NCI-H2227 (cell line): Measurements from ENCODE around the gene ZNF576.
"Not testable (repeated sequence)": the region's sequence is repeated elsewhere in the genome, so short reads cannot be mapped to it uniquely, and the experiment has no call there.

ENCODE experiments used
- DNase-seq: peaks from one replicate; lab custom pipeline; 2025; ENCODE audit not compliant: unreplicated experiment; lab: John Stamatoyannopoulos, UW

The ZNF576 gene

DNA sequence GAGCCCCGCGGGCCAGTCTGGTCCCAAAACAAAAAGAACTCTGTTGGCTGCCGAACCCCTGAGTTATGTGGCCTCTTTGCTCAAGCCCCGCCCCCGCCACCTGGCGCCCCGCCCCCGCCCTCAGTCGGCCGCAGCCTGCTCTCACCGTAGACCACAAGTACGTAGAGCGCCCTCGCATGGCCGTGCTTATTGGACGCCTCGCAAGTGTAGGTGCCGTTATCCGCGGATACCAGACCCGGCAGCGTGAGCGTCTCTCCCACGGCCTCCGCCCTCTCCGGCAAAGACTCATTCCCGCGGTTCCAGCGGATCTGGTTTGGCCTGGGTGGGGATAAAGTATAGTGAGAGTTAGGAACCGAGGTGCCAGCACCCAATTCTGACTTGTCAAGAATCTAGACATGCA lies 28.5 kb downstream of the ZNF576 start:
- DNase-seq, result no peak

DNA sequence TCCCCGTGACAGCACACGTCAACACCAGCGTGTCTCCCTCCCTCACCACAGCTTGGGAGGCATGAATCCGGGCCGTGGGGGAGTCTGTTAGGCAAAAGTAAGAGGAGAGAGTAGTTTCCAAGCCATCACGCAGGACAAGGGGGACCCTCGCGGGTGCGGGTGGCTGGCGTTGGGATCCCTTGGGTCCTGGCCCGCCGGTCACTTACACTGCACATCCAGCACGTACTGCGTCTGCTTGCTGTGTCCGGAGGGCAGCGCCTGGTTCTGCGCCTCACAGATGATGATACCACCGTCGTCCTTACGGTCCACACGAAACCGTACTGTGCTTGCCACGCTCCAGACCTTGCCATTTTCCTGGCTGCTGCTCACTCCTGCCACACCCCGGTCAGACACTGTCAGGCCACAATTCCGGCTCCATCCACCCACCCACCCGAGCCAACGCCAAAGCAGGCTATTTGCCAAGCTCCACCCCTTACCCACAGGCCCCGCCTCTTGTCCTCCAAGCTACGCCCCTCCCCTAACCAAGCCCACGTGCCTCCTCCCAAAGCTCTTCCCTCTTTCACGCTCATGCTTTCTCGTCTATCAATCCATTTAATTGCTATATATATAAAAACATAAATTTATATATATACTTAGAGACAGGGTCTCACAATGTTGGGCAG lies 29.7 kb downstream of the ZNF576 start:
- DNase-seq, result no peak

DNA sequence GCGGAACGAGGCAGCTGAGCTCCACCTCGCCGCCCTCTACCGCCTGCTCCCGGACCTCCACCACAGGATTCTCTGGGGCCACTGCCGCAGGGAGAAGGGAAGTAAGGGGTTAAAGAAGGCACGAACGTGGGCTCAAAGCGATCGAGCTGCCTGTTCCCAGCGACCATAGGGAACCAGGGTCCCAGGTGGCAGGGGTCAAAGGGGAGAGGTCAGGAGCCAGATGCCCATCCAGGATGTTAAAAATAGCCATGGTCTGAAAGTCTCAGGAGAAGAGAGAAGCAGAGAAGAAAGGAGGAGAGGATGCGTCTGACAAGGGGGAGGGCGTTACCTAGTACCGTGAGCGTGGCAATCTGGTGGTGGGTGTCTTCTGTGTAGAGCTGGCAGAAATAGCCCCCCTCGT lies 30.4 kb downstream of the ZNF576 start:
- no peak for DNase-seq

DNA sequence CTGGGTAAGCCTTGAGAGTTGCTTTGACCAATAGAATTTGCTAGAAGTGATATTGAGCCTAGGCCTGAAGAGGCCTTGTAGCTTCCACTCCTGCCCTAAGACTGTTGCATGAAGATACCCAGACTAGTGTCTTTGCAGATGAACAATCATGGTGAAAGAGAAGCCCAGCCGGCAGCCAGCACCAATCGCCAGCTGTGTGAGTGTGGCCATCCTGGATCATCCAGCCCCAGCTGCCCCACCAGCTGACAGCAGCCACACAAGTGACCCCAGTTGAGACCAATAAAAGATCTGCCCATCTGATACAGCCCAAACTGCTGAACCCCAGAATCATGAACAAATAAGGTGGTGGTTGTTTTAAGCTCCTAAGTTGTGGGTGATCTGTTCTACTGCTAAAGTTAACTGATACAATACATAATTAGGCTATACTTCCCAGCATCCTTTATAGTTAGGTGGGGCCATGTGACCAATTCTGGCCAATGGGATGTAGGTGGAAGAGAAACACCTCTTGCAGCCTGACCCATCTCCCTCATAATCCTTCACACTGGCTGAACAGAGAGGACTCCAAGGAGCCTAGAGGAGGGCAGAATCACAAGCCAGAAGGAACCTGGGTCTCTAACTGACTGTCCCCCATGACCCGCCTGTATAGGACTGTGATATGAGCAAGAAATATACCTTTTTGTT lies 32.4 kb downstream of the ZNF576 start:
- DNase-seq, result no peak

DNA sequence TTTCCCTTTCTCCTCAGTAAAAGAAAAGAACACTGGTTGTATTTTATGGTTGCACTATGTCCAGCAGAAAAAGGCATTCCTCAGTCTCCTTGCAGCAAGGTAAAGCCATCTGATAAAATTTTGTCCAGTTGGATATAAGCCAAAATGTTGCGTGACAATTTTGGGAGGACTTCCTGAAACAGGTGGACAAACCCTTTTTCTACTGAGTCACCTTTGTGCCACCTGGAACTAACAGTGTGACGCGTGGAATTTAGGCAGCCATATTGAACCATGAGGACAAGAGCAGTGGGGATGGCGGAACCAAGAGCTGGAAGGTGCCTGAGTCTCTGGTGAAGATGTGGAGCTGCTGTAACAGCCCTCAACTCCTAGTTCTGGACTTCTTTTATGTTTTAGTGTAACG lies 35.1 kb downstream of the ZNF576 start:
- DNase-seq, result no peak

DNA sequence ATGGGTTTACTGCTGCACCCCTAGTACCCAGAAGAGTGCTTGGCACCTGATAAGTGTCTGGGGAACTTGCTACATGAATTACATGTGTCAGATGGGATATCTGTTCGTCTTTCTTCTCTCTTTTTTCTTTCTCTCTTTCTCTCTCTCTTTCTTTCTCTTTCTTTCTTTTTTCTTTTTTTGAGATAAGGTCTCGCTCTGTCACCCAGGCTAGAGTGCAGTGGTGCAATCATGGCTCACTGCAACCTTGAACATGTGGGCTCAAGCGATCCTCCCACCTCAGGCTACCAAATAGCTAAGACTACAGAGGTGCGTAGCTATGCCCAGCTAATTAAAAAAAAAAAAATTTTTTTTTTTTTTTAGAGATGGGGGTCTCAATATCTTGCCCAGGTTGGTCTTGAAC lies 37.1 kb downstream of the ZNF576 start:
- no peak for DNase-seq

DNA sequence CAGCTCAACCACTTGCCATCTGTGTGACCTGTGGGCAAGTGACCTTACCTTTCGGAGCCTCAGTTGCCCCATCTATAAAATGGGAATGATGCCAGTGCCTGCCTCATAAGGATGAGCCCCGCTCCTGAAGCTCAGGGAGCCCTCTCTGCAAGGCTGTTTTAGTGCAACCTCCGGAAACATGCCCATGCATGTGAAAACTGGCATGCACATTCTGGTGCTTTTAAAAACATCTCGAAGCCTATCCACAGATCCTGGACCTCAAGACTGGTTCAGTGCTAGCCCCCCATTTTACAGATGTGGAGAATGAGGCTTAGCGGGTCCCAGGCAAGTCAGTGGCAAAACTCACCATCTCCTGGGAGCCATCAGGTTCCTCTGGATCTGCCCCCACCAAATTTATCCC lies 37.7 kb downstream of the ZNF576 start:
- no peak for DNase-seq

DNA sequence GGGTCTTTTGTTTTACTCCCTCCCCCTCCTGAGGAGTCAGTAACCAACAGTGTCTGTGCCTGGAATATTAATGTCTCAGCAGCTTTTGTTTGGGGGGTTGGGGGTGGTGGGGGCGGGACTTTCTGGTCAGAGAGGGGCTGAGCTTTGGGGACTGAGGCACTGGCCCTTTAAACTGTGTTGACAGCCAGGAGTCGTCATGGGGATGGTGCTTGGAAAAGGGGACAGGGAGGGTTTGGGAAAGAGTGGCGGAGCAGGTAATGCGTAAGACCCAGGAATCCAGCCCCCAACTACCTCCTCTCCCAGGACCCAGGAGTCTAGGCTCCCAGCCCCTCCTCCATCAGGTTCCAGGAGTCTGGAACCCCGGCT lies 38.1 kb downstream of the ZNF576 start:
- DNase-seq, result no peak

DNA sequence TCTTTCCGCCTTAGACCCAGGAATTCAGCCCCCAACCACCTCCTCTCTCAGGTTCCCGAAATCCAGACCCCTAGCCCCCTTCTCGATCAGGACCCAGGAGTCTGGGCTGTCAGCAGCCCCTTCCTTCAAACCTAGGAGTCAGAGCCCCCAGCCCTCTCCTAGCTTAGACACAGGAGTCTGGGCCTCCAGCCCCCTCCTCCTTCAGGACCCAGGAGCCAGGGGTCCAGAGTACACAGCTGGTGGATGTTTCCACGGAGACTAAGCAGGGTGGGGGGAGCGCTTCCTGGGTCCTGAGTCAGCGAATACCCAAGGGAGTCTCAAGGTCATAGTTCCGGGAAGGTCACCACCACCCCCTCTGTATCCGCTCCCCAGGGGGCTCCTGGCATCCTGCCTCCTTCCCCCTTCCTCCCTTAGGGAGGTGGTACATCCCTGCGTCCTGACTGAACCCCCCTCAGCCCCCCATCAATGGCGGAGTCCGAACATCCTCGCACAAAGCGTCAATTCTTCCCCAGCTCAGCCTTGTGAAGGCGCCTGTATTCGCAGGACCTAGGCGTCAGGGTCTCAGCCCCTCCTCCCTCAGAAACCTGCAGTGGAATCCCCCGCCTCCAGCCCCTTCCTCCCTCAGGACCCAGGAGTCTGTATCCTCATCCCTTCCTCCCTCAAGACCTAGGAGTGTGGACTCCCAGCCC lies 38.6 kb downstream of the ZNF576 start:
- peak; percentile 39 for DNase-seq

DNA sequence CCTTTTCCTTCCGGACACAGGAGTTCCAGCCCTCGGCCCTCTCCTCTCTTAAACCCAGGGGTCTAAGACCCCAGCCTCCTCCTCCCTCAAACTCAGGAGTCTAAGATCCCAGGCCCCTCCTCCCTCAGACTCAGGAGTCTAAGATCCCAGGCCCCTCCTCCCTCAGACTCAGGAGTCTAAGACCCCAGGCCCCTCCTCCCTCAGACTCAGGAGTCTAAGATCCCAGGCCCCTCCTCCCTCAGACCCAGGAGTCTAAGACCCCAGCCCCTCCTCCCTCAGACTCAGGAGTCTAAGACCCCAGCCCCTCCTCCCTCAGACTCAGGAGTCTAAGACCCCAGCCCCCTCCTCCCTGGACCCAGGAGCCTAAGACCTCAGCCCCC lies 39.2 kb downstream of the ZNF576 start:
- DNase-seq, result not testable (repeated sequence)

DNA sequence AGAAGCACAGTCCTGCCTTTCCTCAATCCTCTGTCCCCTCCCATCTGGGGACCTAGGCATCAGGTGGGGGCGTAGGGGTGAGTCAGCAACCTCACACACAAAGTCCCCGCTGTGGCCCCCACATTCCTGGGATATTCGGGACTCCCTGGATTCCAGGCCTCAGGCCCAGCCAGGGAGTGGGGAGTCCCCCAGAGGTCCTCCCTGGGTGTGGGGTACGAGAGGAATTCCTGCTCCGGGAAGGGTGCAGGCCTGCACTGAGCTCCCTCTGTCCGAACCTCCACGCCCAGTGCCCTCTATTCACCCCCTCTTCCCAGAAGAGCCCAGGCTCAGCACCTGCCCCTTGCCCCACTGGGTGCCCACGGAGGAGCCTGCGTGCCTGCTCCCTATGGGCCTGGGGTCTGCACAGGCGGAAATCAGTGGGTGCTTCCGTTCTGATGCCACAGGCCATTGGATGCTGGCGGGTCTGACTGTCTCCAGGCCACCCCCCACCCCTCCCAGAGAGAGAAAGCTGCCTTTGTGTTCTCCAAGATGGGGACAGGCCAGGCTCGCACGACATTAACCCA lies 39.8 kb downstream of the ZNF576 start:
- DNase-seq, result no peak

DNA sequence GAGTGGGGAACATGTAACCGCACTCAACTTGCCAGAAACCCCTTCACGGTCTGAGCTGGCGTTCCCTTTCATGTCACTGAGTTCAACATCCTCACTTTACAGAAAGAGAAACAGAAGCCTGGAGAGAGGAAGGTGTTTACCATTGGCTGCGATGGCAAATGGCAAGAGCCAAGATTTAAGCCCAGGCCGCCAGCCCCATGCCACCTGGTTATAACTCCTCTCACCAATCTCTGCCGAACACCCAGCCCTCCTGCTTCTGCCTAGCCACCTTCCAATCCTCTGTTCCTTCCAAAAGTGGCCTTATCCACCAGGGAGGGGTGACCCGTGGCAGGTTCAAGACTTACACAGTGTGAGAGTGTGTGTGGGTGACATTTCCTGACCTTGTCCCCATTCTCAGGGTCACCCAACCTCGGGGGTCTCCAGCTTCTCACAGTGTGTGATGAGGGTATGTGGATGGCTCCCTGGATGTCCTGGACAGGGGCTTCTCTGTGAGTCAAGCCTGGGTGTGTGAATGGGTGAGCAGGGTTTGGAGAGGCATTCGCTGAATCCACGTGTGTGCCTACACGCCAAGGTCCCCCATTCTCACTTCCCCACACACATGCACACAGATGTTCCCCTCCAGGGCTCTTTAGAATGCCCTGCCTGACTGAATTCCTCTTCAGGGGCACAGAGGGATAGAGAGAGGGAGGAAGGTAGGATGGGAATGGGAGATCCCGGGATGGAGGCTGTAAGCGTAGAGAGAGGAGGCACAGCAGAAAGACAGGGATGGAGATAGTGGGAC lies 42.0 kb downstream of the ZNF576 start:
- DNase-seq, result no peak

DNA sequence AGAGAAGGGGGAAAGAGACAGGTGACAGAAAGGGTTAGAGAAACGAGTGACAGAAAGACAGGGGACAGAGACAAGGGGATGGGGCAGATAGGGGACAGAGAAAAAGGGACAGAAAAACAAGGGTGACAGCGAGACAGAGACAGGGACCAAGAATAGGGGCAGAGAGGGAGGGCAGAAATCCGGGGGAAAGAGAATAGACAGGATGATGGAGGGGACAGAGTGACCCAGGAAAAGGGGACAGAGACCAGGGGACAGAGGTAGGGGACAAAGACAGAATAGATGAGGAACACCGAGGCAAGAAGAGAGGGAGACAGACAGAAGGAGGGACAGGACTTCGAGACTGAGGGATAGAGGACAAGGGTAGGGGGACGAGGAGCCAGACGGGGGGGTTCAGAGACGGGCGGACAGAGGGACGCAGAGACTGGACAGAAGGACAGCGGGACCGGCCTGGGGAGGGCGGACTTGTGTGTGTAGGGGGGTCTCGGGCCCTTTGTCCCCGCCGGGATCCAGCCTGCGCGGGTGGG lies 42.7 kb downstream of the ZNF576 start:
- no peak for DNase-seq

DNA sequence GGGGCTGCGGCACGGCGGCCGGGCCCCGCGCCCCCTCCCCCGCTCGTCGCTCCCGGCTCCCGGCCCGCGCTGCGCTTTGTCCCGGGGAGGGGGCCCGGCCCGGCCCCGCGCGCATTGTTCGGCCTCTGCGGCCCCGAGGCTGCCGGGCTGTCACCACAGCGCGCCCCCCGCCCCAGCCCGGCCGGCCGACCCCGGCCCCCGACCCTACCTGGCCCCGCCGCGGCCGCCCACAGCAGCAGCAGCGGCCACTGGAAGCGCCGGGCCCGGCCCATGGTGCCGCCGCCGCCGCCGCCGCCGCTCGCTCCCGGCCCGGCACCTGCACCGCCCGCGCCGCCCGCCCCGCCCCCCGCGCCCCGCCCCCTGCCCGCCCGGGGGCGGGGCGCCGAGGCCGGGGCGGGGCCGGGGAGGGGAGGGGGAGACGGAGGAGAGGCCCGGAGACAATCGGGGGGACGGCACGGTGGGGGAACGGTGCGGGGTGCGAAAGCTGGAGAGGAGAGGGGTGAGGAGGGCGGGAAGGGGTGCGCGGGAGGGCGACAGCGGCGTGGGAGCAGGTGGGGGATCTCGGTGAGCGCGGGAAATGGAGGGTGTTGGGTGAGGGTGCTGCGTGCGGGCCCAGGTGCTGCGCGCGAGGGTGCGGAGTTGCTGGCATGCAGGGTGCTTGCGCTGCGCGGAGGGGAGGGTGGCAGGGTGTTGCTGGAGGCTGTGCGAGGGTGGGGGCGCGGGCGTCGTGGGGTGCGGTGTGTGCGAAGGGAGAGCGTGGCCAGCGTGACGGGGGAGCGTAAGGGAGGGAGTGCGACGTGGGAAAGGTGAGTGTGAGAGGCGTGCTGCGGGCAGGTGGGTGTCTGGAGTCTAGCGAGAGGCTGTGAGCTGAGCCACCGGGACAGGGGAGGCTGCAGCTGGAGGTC lies 43.4 kb downstream of the ZNF576 start, which contains the start of gene CADM4:
Gene CADM4, minus strand, starts transcription at position 332 of the 905 bp plus-strand sequence. Its CDS starts 60 bp downstream, at position 272.
- DNase-seq, result peak; percentile 20

DNA sequence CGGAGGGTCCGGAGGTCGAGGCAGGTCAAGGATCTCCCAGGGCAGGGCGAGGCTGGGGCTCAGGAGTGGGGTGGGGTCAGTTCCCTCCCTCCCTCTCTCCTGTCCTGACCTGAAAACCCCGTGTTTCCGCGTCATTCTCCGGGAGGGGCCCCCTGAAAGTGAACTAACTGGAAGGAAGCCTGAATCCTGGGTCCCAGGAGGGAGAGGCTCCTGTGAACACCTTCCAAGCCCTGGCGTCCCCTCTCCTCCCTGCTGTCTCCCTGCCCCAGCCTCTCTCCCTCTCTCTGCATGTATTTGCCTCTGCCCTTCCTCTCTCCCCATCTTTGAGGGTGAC lies 44.0 kb downstream of the ZNF576 start:
- DNase-seq, result no peak

DNA sequence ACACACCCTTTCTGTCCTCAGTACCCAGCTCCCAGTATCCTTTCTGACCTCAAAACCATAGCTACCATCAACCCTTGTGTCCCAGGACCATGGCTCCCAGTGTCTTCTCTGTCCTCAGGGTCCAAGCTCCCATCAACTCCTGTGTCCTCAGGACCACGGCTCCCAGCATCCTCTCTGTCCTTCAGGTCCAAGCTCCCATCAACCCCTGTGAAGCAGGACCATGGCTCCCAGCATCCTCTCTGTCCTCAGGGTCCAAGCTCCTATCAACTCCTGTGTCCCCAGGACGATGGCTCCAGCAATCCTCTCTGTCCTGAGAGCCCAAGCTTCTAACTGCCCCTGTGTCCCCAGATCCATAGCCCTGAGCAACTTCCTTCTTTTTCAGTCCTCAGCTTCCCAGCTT lies 44.9 kb downstream of the ZNF576 start:
- no peak for DNase-seq

DNA sequence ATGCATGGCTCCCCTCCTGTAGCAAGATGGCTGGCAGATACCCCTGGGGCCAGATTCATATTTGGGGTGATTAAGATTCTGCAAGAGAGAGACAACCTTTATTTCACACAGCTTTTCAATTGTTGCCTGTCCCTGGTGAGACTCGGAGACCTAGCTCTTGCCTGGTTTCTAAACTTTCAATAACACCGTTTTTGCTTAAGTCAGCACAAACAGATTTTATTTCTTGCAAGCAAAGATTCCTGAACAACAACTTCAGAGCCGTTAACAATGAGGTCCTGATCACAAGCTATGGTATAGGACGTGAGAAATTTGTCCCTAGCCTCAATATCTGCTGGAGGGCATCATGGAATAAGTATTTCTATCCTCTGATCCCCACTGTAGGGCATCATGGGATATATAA lies 46.1 kb downstream of the ZNF576 start:
- DNase-seq, result no peak

DNA sequence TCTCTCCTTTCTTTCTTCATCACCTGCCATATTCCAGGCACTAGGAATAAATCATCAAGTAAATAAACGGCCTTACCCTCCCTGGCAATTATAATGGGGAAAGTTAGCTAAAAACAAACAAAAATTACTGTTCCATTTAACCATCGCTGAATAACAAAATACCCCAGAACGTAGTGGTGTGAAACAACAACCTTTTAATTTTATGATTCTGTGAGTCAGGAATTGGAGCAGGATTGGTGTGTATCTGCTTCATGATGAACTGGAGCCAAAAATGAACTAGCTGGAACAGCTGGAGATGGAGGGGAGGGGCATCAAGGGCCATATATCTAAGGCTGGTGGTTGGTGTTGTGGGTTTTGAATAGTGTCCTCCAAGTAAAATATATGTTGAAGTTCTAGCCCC lies 46.9 kb downstream of the ZNF576 start:
- DNase-seq, result no peak

DNA sequence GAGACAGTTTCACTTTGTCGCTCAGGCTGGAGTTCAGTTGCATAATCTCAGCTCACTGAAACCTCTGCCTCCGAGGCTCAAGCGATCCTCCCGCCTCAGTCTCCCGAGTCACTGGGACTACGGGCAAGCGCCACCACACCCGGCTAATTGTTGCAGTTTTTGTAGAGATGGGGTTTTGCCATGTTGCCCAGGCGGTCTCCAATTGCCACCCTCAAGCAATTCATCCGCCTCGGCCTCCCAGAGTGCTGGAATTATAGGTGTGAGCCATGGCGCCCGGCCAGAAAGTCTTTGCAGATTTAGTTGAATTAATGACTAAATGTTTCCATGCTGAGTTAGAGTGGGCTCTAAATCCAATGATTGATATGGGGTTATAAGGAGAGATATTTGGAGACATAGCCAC lies 47.8 kb downstream of the ZNF576 start:
- no peak for DNase-seq

DNA sequence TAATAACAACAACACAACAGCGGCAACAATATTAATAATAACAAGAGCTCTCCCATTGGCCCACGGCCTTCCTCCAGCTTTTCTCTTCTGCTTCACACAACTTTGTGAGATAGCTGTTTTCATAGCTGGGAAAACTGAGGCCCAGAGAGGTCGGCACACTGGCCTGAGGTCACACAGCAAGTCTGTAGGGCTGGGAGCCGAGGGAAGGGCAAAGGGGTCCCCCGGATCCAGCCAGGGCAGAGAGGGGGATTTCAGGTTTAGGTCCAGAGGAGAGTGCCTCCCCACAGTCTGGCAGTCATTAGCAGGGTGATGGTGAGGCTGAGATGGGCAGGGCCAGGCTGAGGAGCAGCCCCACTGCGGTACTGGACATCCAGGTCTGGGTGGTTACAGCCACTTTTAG lies 52.2 kb downstream of the ZNF576 start:
- no peak for DNase-seq
